Measurements from ENCODE around the gene CAPN12. TPM values are rescaled to one million over a fixed set of nuclear protein-coding genes. Genes with fewer than 3 reads are reported as not detected.

The CAPN12 gene
- total and polyA plus RNA-seq, 9 donors = 0.22 to 8.0 (median 3.1) TPM

GRCh38 chr19:38702278-38702677 is 42.0 kb downstream of the CAPN12 start:
- TF ChIP-seq POLR2A (IDR thresholded peaks at IDR 0.05) (no peak), EP300 (IDR thresholded peaks at IDR 0.05) (no peak), CTCF (IDR thresholded peaks at IDR 0.05) (no peak)
- 55 to 72% (median 62%) methylated on average over 14 of the region's 14 CpGs for WGBS, 3 donors
- Histone ChIP-seq H3K27me3 (no peaks in the 10 kb centered on the region), H3K36me3 (no peaks in the 10 kb centered on the region), H3K4me1 (ENCODE audit: insufficient read depth) (peaks cover 25% of the 10 kb centered on the region), H3K27ac (peak overlapping the region in 1 of 2 donors; percentile 23), H3K4me3 (no peak overlapping the region), H3K9me3 (no peaks in the 10 kb centered on the region)
- intact Hi-C loops (cut with DNase I) = loop anchor here in 1 of 4 donors (5.0 kb wide), 1 partner anchor 1990 kb away; no protein-coding TSS in a partner anchor
- DNase-seq = peak in 1 of 5 donors; percentile 32

- intact Hi-C loops (cut with DNase I) = loop anchor here in 1 of 4 donors (5.0 kb wide), 1 partner anchor 1989 kb away; no protein-coding TSS in a partner anchor
- TF ChIP-seq POLR2A (IDR thresholded peaks at IDR 0.05) (no peak), CTCF (IDR thresholded peaks at IDR 0.05) (no peak), EP300 (IDR thresholded peaks at IDR 0.05) (no peak)
- H3K27ac ChIP-seq = peak overlapping the region in 1 of 2 donors; percentile 23
- H3K36me3 ChIP-seq = no peaks in the 10 kb centered on the region
- H3K27me3 ChIP-seq = no peaks in the 10 kb centered on the region
- H3K4me1 ChIP-seq (ENCODE audit: insufficient read depth) = peaks cover 25% of the 10 kb centered on the region
- no peaks in the 10 kb centered on the region for H3K9me3 ChIP-seq
- 29 to 35% (median 30%) methylated on average over 11 of the region's 11 CpGs for WGBS, 3 donors
- no peak overlapping the region for H3K4me3 ChIP-seq
- peak in 2 of 5 donors; percentile 57 to 61 for DNase-seq
Measured at GRCh38 chr19:38701455-38702063, 42.7 kb downstream of the CAPN12 start.

GRCh38 chr19:38700902-38701454 is 43.3 kb downstream of the CAPN12 start:
- DNase-seq = no peak
- H3K4me3 ChIP-seq = no peak overlapping the region
- WGBS, 3 donors = 80 to 88% (median 81%) methylated on average over 18 of the region's 18 CpGs
- H3K9me3 ChIP-seq = no peaks in the 10 kb centered on the region
- no peaks in the 10 kb centered on the region for H3K36me3 ChIP-seq
- TF ChIP-seq POLR2A (IDR thresholded peaks at IDR 0.05) (no peak), EP300 (IDR thresholded peaks at IDR 0.05) (no peak), CTCF (IDR thresholded peaks at IDR 0.05) (no peak)
- H3K27me3 ChIP-seq = no peaks in the 10 kb centered on the region
- peaks cover 25% of the 10 kb centered on the region for H3K4me1 ChIP-seq (ENCODE audit: insufficient read depth)
- H3K27ac ChIP-seq = peak overlapping the region in 1 of 2 donors; percentile 23
- intact Hi-C loops (cut with DNase I) = loop anchor here in 1 of 4 donors (5.0 kb wide), 1 partner anchor 1989 kb away; no protein-coding TSS in a partner anchor

GRCh38 chr19:38700350-38700901 is 43.8 kb downstream of the CAPN12 start:
- TF ChIP-seq POLR2A (IDR thresholded peaks at IDR 0.05) = no peak
- TF ChIP-seq CTCF (IDR thresholded peaks at IDR 0.05) = no peak
- Histone ChIP-seq H3K4me1 (ENCODE audit: insufficient read depth) (peaks cover 25% of the 10 kb centered on the region), H3K9me3 (no peaks in the 10 kb centered on the region), H3K36me3 (no peaks in the 10 kb centered on the region), H3K27me3 (no peaks in the 10 kb centered on the region), H3K4me3 (no peak overlapping the region), H3K27ac (peak overlapping the region in 1 of 2 donors; percentile 23)
- peak in 1 of 5 donors; percentile 18 for DNase-seq
- 82 to 97% (median 84%) methylated on average over 21 to 22 of the region's 22 CpGs for WGBS, 3 donors
- intact Hi-C loops (cut with DNase I) = loop anchor here in 1 of 4 donors (5.0 kb wide), 1 partner anchor 1988 kb away; no protein-coding TSS in a partner anchor
